ENCODE measurements around the gene COL25A1. TPM values are rescaled to one million over a fixed set of nuclear protein-coding genes. Genes with fewer than 3 reads are reported as not detected.

Gene COL25A1
- total RNA-seq, 1 experiment from 2014 or later, result not detected

DNA sequence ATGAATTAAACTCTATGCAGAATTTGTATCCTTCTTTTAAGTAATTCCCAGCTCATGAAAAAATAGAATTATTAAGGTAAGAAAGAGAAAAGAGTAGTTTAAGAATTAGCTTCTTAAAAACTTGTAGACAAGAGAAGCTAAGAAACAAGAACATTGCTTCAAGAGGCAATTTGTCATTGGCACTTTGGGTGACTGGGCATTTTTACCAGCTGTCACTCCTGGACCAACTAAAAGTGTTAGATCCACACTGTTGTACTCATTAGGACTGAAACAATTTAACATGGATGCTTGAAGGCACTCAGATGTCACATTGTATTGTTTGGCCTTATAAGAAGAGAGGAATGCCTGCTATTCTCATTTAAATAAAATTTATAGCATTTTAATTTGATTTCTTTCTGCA is 7.4 kb downstream of the COL25A1 start:
- POLR2A ChIA-PET, result no interaction called here

DNA sequence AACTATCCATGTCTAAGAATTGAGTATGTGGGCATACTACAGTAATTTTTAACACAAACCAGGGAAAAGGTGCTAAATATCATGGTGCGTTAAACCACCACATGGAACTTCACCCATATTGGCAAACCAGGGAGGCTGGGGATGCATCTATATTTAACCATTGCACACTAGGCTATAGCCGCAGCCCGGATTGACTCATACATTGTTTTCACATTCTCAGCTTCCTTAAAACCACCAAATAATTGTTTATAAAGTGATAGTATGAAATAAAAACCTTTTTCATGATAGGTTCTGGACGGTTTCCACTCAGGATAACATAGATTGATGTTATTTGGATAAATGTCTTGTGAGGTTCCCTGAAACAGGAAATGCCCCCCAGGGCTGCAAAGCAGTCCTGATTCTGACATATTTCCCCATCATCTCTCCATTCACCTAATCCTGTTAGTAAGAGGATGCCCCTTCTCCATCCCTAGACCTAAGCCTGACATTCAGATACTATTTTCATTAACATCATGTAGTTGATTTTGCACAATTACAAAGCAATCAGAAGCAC is 7.9 kb downstream of the COL25A1 start:
- no peak overlapping the region for H3K4me3 ChIP-seq (ENCODE audit: low read depth in 2 of 2, low read length in 2 of 2)
- H3K27me3 ChIP-seq (ENCODE audit: control insufficient read depth, insufficient read depth, low read length), result no peaks in the 10 kb centered on the region
- H3K4me1 ChIP-seq (ENCODE audit: control insufficient read depth, insufficient read depth, low read length), result no peaks in the 10 kb centered on the region
- ChIA-PET CTCF (no interaction called here), POLR2A (no interaction called here)
- no peaks in the 10 kb centered on the region for H3K36me3 ChIP-seq (ENCODE audit: control insufficient read depth, insufficient read depth, low read length)
- TF ChIP-seq, protein P1, sequence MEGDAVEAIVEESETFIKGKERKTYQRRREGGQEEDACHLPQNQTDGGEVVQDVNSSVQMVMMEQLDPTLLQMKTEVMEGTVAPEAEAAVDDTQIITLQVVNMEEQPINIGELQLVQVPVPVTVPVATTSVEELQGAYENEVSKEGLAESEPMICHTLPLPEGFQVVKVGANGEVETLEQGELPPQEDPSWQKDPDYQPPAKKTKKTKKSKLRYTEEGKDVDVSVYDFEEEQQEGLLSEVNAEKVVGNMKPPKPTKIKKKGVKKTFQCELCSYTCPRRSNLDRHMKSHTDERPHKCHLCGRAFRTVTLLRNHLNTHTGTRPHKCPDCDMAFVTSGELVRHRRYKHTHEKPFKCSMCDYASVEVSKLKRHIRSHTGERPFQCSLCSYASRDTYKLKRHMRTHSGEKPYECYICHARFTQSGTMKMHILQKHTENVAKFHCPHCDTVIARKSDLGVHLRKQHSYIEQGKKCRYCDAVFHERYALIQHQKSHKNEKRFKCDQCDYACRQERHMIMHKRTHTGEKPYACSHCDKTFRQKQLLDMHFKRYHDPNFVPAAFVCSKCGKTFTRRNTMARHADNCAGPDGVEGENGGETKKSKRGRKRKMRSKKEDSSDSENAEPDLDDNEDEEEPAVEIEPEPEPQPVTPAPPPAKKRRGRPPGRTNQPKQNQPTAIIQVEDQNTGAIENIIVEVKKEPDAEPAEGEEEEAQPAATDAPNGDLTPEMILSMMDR (IDR thresholded peaks at IDR 0.05), result no peak
- TF ChIP-seq SIN3A (IDR thresholded peaks at IDR 0.05; ENCODE audit: borderline replicate concordance, insufficient read depth, low read depth, low read length) (no peak), TCF7L2 (IDR thresholded peaks at IDR 0.05; ENCODE audit: low read depth, low read length) (no peak), POLR2AphosphoS5 (IDR thresholded peaks at IDR 0.05; ENCODE audit: low read depth, low read length) (no peak)
- TF ChIP-seq, protein P2, sequence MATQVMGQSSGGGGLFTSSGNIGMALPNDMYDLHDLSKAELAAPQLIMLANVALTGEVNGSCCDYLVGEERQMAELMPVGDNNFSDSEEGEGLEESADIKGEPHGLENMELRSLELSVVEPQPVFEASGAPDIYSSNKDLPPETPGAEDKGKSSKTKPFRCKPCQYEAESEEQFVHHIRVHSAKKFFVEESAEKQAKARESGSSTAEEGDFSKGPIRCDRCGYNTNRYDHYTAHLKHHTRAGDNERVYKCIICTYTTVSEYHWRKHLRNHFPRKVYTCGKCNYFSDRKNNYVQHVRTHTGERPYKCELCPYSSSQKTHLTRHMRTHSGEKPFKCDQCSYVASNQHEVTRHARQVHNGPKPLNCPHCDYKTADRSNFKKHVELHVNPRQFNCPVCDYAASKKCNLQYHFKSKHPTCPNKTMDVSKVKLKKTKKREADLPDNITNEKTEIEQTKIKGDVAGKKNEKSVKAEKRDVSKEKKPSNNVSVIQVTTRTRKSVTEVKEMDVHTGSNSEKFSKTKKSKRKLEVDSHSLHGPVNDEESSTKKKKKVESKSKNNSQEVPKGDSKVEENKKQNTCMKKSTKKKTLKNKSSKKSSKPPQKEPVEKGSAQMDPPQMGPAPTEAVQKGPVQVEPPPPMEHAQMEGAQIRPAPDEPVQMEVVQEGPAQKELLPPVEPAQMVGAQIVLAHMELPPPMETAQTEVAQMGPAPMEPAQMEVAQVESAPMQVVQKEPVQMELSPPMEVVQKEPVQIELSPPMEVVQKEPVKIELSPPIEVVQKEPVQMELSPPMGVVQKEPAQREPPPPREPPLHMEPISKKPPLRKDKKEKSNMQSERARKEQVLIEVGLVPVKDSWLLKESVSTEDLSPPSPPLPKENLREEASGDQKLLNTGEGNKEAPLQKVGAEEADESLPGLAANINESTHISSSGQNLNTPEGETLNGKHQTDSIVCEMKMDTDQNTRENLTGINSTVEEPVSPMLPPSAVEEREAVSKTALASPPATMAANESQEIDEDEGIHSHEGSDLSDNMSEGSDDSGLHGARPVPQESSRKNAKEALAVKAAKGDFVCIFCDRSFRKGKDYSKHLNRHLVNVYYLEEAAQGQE (IDR thresholded peaks at IDR 0.05; ENCODE audit: insufficient read depth in 1 of 2, low read depth in 2 of 2, low read length in 1 of 2), result no peak
- ATAC-seq (no peak), DNase-seq (ENCODE audit: low read depth, low spot score) (no peak)
- no TSS peak for BruUV-seq (replicated peaks)
- no peak overlapping the region for H3K27ac ChIP-seq (ENCODE audit: low read length)
- intact Hi-C loops (cut with micrococcal nuclease; ENCODE audit: unreplicated experiment), result no loop called here
- in situ Hi-C loops (cut with HindIII; ENCODE audit: low pct_unique_long_range_greater_than_20kb, low sequenced_read_pairs), result no loop called here
- no peaks in the 10 kb centered on the region for H3K9me3 ChIP-seq (ENCODE audit: control insufficient read depth, insufficient read depth, low read depth, low read length)

More for the DNA sequence above, 7.4 kb downstream of the COL25A1 start:
- Histone ChIP-seq H3K27ac (ENCODE audit: low read length) (no peak overlapping the region), H3K36me3 (ENCODE audit: control insufficient read depth, insufficient read depth, low read length) (no peaks in the 10 kb centered on the region), H3K4me3 (ENCODE audit: low read depth in 2 of 2, low read length in 2 of 2) (no peak overlapping the region), H3K4me1 (ENCODE audit: control insufficient read depth, insufficient read depth, low read length) (no peaks in the 10 kb centered on the region), H3K9me3 (ENCODE audit: control insufficient read depth, insufficient read depth, low read depth, low read length) (no peaks in the 10 kb centered on the region), H3K27me3 (ENCODE audit: control insufficient read depth, insufficient read depth, low read length) (no peaks in the 10 kb centered on the region)
- intact Hi-C loops (cut with micrococcal nuclease; ENCODE audit: unreplicated experiment) (no loop called here), in situ Hi-C loops (cut with HindIII; ENCODE audit: low pct_unique_long_range_greater_than_20kb, low sequenced_read_pairs) (no loop called here)
- TF ChIP-seq, protein P1 (IDR thresholded peaks at IDR 0.05), result no peak
- TF ChIP-seq TCF7L2 (IDR thresholded peaks at IDR 0.05; ENCODE audit: low read depth, low read length) (no peak), POLR2AphosphoS5 (IDR thresholded peaks at IDR 0.05; ENCODE audit: low read depth, low read length) (no peak), SIN3A (IDR thresholded peaks at IDR 0.05; ENCODE audit: borderline replicate concordance, insufficient read depth, low read depth, low read length) (no peak)
- TF ChIP-seq, protein P2 (IDR thresholded peaks at IDR 0.05; ENCODE audit: insufficient read depth in 1 of 2, low read depth in 2 of 2, low read length in 1 of 2), result no peak
- BruUV-seq (replicated peaks), result no TSS peak
- ATAC-seq (no peak), DNase-seq (ENCODE audit: low read depth, low spot score) (no peak)
- CTCF ChIA-PET, result no interaction called here

All from Panc1 (cell line).